AG09319 (cell line): ENCODE data around the gene TP53I13.

Experiments
- DNase-seq: peaks from one replicate; pipeline ENCODE4 v3.0.0-alpha.2; 2010; ENCODE audit warnings: low read depth; ENCODE audit errors: extremely low read depth
- TF ChIP-seq, protein P1 (sequence below): IDR thresholded peaks from 2 replicates; pipeline ENCODE4 v1.5.1; 2011; ENCODE audit warnings: low read depth, mild to moderate bottlenecking, inconsistent platforms, low read length, moderate library complexity

TP53I13 gene, protein sequence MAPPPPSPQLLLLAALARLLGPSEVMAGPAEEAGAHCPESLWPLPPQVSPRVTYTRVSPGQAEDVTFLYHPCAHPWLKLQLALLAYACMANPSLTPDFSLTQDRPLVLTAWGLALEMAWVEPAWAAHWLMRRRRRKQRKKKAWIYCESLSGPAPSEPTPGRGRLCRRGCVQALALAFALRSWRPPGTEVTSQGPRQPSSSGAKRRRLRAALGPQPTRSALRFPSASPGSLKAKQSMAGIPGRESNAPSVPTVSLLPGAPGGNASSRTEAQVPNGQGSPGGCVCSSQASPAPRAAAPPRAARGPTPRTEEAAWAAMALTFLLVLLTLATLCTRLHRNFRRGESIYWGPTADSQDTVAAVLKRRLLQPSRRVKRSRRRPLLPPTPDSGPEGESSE

DNA sequence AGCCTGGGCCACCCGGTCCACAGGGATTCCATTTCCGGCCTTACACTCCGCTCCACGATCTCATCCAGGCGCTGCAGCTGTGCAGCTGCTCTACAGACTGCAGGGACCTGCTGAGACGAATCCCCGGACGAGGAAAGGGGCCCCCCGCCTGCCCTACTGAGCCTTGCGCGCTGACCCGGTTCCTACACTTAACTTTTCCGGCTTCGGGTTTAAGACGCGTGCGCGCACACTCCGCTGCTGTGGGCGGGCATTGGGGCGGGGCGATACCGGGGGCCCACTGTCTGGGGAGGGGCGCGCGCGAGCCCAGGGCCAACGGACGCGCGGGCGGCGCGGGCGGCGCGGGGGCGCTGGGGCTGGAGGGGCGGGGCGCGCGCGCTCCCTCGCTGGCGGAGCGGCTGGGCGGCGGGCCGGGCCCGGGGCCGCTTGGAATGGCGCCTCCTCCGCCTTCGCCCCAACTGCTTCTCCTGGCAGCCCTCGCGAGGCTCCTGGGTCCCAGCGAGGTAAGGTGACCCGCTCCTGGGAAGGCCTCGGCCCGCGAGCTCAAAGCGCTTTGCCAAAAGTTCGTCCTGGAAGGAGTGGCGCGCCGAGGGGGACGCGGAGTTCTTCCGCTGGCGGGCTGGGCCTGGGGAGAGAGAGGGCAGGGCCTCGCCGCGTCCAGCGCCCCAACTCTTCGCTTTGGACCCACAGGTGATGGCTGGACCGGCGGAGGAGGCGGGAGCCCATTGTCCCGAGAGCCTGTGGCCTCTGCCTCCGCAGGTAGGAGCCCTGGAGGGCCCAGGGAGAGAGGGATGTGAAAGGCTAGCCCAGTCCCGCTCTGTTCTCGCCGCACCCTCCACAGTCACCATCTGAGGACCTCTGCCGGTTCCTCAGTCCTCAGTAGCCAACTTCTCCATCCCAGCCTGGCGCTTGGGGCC is at the start of gene TP53I13:
Gene TP53I13, plus strand, starts transcription at position 371 of the 914 bp plus-strand sequence. Its CDS starts 58 bp downstream, at position 429.
- TF ChIP-seq, protein P1, sequence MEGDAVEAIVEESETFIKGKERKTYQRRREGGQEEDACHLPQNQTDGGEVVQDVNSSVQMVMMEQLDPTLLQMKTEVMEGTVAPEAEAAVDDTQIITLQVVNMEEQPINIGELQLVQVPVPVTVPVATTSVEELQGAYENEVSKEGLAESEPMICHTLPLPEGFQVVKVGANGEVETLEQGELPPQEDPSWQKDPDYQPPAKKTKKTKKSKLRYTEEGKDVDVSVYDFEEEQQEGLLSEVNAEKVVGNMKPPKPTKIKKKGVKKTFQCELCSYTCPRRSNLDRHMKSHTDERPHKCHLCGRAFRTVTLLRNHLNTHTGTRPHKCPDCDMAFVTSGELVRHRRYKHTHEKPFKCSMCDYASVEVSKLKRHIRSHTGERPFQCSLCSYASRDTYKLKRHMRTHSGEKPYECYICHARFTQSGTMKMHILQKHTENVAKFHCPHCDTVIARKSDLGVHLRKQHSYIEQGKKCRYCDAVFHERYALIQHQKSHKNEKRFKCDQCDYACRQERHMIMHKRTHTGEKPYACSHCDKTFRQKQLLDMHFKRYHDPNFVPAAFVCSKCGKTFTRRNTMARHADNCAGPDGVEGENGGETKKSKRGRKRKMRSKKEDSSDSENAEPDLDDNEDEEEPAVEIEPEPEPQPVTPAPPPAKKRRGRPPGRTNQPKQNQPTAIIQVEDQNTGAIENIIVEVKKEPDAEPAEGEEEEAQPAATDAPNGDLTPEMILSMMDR, result no peak; the same call in 1 of the 2 replicates
- DNase-seq, result peak; percentile 49

DNA sequence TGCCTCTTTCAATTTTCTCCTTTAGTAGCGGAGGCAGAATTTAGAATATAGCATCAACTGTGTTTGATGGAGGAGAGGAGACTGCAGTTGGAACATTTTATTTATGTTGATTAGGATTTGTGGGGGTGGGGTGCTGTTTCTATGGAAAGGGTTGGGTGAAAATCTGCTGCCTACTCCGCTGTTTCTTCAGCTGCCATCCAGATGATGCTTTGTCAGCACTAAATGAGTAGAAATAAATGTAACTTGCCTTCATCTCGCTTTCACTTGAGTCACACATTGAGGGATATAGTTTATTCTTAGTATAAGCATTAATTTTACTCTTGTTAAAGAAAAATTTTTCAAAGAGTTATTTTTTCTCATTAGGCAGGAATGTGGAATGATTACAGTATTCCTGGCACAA is 43.8 kb upstream of the TP53I13 start:
- no peak for DNase-seq
- TF ChIP-seq, protein P1, result no peak

DNA sequence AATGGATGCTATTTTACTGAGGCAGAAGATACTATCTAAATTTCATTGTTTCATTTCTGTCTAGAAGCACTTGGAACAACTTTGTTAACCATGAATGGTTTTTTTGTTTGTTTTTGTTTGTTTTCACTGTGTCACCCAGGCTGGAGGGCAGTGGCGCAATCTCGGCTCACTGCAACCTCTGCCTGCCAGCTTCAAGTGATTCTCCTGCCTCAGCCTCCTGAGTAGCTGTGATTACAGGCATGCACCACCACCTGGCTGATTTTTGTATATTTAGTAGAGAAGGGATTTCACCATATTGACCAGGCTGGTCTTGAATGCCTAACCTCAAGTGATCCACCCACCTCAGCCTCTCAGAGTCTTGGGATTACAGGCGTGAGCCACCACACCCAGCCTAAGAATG is 42.2 kb upstream of the TP53I13 start:
- TF ChIP-seq, protein P1, result no peak
- DNase-seq, result no peak

DNA sequence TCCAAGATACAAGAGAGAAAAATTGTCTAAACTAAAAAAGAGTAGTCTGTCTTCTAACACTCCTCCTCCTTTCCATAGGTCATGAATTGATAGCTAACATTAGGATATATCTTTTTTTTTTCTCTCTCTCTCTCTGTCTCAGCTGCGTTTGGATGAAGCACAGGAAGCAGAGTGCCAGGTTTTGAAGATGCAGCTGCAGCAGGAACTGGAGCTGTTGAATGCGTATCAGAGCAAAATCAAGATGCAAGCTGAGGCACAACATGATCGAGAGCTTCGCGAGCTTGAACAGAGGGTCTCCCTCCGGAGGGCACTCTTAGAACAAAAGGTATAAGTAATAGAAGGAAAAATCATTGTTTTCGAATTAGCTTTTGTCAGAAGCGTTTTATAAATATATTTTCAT is 34.5 kb upstream of the TP53I13 start:
- DNase-seq, result no peak
- TF ChIP-seq, protein P1, result no peak

DNA sequence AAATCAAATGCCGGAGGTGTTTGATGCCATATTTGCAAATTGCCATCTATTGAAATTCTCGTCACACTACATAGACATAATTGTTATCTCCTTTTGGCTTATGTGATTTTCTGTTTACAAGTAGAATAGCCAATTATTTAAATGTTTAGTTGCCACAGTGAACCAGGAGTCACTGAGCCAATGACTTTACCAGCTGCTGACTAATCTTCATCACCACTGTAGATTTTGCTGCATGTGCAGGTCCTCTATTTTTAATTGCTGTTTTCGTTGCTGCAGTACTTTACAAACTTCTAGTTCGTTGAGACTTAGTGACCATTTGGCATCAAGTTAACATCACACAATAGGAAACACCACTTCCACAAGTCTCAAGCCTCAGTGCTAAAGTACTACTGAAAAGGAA is 24.4 kb upstream of the TP53I13 start:
- TF ChIP-seq, protein P1, result no peak
- DNase-seq, result no peak

DNA sequence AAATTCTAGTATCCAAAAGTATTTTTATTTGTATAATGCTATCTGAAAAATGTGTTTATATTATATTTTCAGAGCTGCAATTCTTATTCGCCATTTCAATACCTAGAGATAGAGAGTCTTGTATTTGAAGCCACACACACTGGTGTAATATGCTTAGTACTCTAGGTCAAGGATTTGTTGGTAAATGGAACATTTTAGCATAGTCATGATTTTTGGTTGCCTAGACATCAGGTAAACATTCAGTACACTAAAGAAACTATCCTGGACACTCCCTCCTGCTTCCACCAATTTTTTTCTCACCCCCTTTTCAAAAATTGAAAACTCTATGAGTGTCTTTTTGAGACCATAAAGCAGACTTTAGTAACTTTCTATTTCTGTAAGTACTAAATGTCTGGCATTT is 22.4 kb upstream of the TP53I13 start:
- TF ChIP-seq, protein P1, result no peak
- DNase-seq, result no peak

DNA sequence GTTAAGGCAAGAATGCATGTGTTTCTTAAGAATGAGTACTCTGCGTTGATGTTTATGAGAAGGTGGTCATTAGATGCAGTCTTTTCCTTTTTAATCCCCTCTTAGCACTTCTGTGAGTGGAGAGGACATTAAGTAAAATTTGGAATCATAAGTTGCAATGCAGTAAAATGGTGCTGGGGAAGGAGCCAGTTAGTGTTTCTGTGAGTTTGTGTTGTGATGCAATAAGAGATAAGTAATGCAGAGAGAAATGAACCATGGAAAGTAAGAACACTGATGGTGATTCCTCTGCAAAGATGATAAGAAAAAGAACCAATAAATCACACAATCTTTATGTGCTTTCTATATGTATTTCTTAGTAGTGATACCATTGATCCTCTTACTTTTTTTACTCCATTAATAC is 21.7 kb upstream of the TP53I13 start:
- TF ChIP-seq, protein P1, result no peak
- no peak for DNase-seq
